ENCODE results near the gene OR10AD1. TPM values are rescaled to one million over a fixed set of nuclear protein-coding genes. Genes with fewer than 3 reads are reported as not detected.

OR10AD1 gene
- total RNA-seq, 2 experiments from 2014 or later, result not detected

DNA sequence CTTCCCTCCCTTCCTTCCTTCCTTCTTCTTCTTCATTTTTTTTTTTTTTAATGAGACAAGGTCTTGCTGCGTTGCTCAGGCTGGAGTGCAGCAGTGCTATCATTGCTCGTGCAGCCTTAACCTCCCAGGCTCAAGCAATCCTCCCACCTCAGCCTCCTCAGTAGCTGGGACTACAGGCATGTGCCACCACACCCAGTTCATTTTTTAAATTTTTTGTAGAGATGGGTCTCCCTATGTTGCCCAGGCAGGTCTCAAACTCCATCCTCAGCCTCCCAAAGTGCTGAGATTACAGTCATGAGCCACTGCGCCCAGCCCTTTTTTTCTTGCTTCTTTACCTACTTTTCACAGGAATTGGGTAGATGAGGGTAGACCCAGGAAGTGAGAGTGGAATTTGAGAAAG lies 1.6 kb downstream of the OR10AD1 start:
- Mint-ChIP-seq H3K9me3 (peaks cover 30% of the 10 kb centered on the region), H3K4me3 (no peak overlapping the region)
- POLR2A ChIA-PET, result no interaction called here

DNA sequence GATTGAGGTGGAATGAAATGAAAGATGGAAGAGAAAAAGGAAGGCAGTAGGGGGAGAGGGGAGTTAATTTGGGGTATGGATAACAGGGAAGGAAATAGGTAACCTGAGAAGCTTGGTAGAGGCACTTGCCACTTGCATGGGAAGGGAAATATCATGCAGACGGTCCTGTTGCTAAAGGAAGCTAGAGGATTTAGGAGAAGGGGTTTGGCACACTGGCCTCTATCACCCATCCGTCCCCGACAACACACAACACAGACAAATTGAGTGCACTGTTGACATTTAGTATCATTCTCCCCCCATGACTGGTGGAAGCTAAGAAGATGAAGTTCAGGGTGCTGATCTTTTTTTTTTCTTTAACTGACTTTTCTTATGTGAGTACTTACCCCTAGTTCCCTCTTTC lies 2.0 kb downstream of the OR10AD1 start:
- ChIA-PET POLR2A (no interaction called here), CTCF (interaction anchor here (4.9 to 6.4 kb wide), 2 partner anchors 13 to 418 kb away, joined by 39 to 65 read pairs; no protein-coding TSS in a partner anchor)
- H3K4me1 Mint-ChIP-seq (ENCODE audit: low read depth), result peaks cover 31% of the 10 kb centered on the region
- H3K27me3 Mint-ChIP-seq, result no peaks in the 10 kb centered on the region
- H3K9me3 Mint-ChIP-seq, result peaks cover 26% of the 10 kb centered on the region
- no peak overlapping the region for H3K27ac Mint-ChIP-seq
- no peak for DNase-seq
- intact Hi-C loops (cut with micrococcal nuclease), result no loop called here
- no peak overlapping the region for H3K4me3 Mint-ChIP-seq
- H3K36me3 Mint-ChIP-seq, result peaks cover 46% of the 10 kb centered on the region

More for the DNA sequence above, 1.6 kb downstream of the OR10AD1 start:
- CTCF ChIA-PET, result interaction anchor here (4.9 to 6.4 kb wide), 2 partner anchors 13 to 417 kb away, joined by 39 to 65 read pairs; no protein-coding TSS in a partner anchor
- no peak for DNase-seq
- H3K36me3 Mint-ChIP-seq, result peaks cover 49% of the 10 kb centered on the region
- peaks cover 30% of the 10 kb centered on the region for H3K4me1 Mint-ChIP-seq (ENCODE audit: low read depth)
- intact Hi-C loops (cut with micrococcal nuclease), result no loop called here
- H3K27ac Mint-ChIP-seq, result no peak overlapping the region
- H3K27me3 Mint-ChIP-seq, result no peaks in the 10 kb centered on the region

DNA sequence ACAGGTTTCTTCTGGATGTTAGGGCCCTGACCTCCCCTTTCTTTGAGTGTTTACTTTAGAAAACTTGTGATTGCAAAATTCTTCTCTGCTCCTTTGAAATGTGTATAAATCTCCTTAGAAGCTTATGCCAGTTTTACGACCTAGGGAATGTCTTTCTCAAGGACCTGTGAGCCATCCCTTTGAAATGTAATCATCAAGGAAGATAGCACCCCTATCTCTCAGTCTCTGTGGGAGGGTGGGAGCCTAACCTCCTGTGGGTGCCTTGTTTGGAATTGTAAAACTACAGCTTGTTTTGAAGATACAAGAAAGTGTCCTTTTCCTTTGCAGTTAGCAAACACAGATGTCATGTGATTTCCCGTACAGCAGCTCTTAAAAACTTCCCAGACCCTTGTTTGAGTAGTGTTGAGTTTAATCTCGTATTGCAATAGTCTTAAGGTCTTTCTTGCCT lies 3.3 kb downstream of the OR10AD1 start:
- DNase-seq, result no peak
- POLR2A ChIA-PET, result interaction anchor here (3.0 kb wide), 1 partner anchor 42 kb away, joined by 13 read pairs; the partner anchor contains the start of gene ASB8
- peaks cover 21% of the 10 kb centered on the region for H3K9me3 Mint-ChIP-seq
- H3K36me3 Mint-ChIP-seq, result peaks cover 38% of the 10 kb centered on the region
- CTCF ChIA-PET, result interaction anchor here (0.6 to 6.4 kb wide), 7 partner anchors 12 to 419 kb away, joined by 3 to 65 read pairs (median 7); partner anchors contain the start of genes ASB8 and CCDC184
- H3K4me3 Mint-ChIP-seq, result peak overlapping the region; percentile 86
- peaks cover 31% of the 10 kb centered on the region for H3K4me1 Mint-ChIP-seq (ENCODE audit: low read depth)
- H3K27ac Mint-ChIP-seq, result peak overlapping the region; percentile 99
- intact Hi-C loops (cut with micrococcal nuclease), result loop anchor here (2.0 to 5.0 kb wide), 4 partner anchors 151 to 1827 kb away; partner anchors contain the start of genes CCNT1, SLC38A2 and ZNF641
- H3K27me3 Mint-ChIP-seq, result no peaks in the 10 kb centered on the region

GRCh38 chr12:48198985-48199384 lies 4.1 kb downstream of the OR10AD1 start:
- DNase-seq, result no peak
- intact Hi-C loops (cut with micrococcal nuclease), result loop anchor here (1.0 to 5.0 kb wide), 8 partner anchors 16 to 1827 kb away; partner anchors contain the start of genes ASB8, CCDC184, CCNT1 and KANSL2
- H3K27me3 Mint-ChIP-seq, result peaks cover 2% of the 10 kb centered on the region
- CTCF ChIA-PET, result interaction anchor here (0.6 to 6.4 kb wide), 8 partner anchors 11 to 1160 kb away, joined by 3 to 65 read pairs (median 6); partner anchors contain the start of genes ASB8 and CCDC184
- peaks cover 31% of the 10 kb centered on the region for H3K36me3 Mint-ChIP-seq
- peak overlapping the region; percentile 86 for H3K4me3 Mint-ChIP-seq
- peak overlapping the region; percentile 99 for H3K27ac Mint-ChIP-seq
- H3K4me1 Mint-ChIP-seq (ENCODE audit: low read depth), result peaks cover 31% of the 10 kb centered on the region
- POLR2A ChIA-PET, result interaction anchor here (0.7 to 3.0 kb wide), 8 partner anchors 10 to 294 kb away, joined by 3 to 13 read pairs (median 3); partner anchors contain the start of genes ASB8 and CCDC184
- H3K9me3 Mint-ChIP-seq, result peaks cover 14% of the 10 kb centered on the region

DNA sequence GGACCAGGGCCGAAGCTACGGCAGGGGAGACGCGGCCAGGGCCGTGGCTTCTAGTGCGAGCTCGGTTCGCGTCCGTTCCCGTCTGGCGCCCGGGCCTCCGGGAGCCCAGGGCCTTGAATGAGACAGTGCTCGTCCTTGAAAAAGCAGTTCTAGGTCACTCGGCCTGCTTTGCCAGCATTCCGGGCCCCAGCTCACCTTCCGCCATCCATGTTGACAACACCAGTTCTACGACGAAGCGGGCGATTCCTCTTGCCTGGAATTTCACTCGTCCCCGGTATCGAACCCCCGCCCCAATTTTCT lies 4.5 kb downstream of the OR10AD1 start:
- Mint-ChIP-seq H3K9me3 (peaks cover 11% of the 10 kb centered on the region), H3K4me3 (peak overlapping the region; percentile 86), H3K4me1 (ENCODE audit: low read depth) (peaks cover 31% of the 10 kb centered on the region), H3K27ac (peak overlapping the region; percentile 99), H3K27me3 (peaks cover 4% of the 10 kb centered on the region), H3K36me3 (peaks cover 28% of the 10 kb centered on the region)
- ChIA-PET CTCF (interaction anchor here (0.6 to 6.4 kb wide), 11 partner anchors 11 to 1160 kb away, joined by 3 to 65 read pairs (median 4); partner anchors contain the start of genes ASB8 and CCDC184), POLR2A (interaction anchor here (0.6 to 3.0 kb wide), 9 partner anchors 10 to 293 kb away, joined by 3 to 13 read pairs (median 3); partner anchors contain the start of genes ASB8 and CCDC184)
- DNase-seq, result peak; percentile 44
- intact Hi-C loops (cut with micrococcal nuclease), result loop anchor here (1.0 to 5.0 kb wide), 8 partner anchors 15 to 1826 kb away; partner anchors contain the start of genes ASB8, CCDC184, CCNT1 and KANSL2

DNA sequence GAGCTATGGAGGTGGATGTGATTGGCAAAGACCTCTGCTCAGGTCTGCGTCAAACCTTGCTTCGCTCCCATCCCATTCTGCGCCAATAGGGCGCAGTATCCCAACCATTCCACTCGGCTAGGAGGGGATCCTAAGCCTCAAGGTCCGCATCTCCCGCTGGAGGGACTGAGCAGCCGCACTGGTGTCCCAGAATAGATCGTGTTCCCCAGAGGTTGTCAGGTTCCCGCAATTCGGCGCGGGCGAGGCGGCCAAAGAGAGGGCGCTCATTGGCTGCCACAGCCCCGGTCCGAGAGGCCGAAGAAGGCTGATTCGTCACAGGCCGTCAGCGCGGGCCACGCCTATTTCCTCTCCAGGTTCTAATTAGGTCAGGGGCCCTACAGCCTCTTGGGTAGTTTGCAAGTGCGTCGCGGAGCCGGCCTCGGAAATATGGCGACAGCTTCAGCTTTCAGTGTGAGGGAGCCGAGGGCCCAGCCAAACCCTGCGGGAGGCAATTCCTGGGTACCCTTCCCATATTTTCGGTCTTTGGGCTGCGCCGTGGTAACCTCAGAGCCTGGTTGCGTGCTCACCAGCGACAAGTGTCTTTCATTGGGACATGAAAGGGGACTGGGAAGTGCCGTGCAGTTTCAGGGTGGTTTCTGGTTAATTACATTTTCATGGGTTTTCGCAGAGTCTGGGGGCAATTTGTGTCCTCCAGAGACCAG lies 5.0 kb downstream of the OR10AD1 start:
- H3K27me3 Mint-ChIP-seq, result peaks cover 5% of the 10 kb centered on the region
- ChIA-PET POLR2A (interaction anchor here (0.6 to 3.0 kb wide), 11 partner anchors 9 to 293 kb away, joined by 3 to 13 read pairs (median 3); partner anchors contain the start of genes ASB8, CCDC184 and SENP1), CTCF (interaction anchor here (0.6 to 6.4 kb wide), 20 partner anchors 10 to 1161 kb away, joined by 3 to 65 read pairs (median 4); partner anchors contain the start of genes ASB8 and CCDC184)
- peaks cover 23% of the 10 kb centered on the region for H3K36me3 Mint-ChIP-seq
- H3K4me1 Mint-ChIP-seq (ENCODE audit: low read depth), result peaks cover 31% of the 10 kb centered on the region
- peak overlapping the region; percentile 86 for H3K4me3 Mint-ChIP-seq
- peak overlapping the region; percentile 99 for H3K27ac Mint-ChIP-seq
- peaks cover 6% of the 10 kb centered on the region for H3K9me3 Mint-ChIP-seq
- intact Hi-C loops (cut with micrococcal nuclease), result loop anchor here (1.0 to 5.0 kb wide), 8 partner anchors 15 to 1826 kb away; partner anchors contain the start of genes ASB8, CCDC184, CCNT1 and KANSL2
- DNase-seq, result peak; percentile 97

GRCh38 chr12:48197549-48197970 lies 5.5 kb downstream of the OR10AD1 start:
- ChIA-PET CTCF (interaction anchor here (0.6 to 6.4 kb wide), 20 partner anchors 9 to 421 kb away, joined by 3 to 65 read pairs (median 4); partner anchors contain the start of genes CCDC184 and TMEM106C), POLR2A (interaction anchor here (0.7 to 3.0 kb wide), 6 partner anchors 8 to 140 kb away, joined by 3 to 13 read pairs (median 5); partner anchors contain the start of genes ASB8, CCDC184 and SENP1)
- no peaks in the 10 kb centered on the region for H3K9me3 Mint-ChIP-seq
- intact Hi-C loops (cut with micrococcal nuclease), result loop anchor here (5.0 kb wide), 3 partner anchors 420 to 1825 kb away; partner anchors contain the start of genes CCNT1 and SLC38A2
- H3K27ac Mint-ChIP-seq, result peak overlapping the region; percentile 99
- H3K4me3 Mint-ChIP-seq, result peak overlapping the region; percentile 86
- no peak for DNase-seq
- peaks cover 31% of the 10 kb centered on the region for H3K4me1 Mint-ChIP-seq (ENCODE audit: low read depth)
- peaks cover 18% of the 10 kb centered on the region for H3K36me3 Mint-ChIP-seq
- H3K27me3 Mint-ChIP-seq, result peaks cover 5% of the 10 kb centered on the region

DNA sequence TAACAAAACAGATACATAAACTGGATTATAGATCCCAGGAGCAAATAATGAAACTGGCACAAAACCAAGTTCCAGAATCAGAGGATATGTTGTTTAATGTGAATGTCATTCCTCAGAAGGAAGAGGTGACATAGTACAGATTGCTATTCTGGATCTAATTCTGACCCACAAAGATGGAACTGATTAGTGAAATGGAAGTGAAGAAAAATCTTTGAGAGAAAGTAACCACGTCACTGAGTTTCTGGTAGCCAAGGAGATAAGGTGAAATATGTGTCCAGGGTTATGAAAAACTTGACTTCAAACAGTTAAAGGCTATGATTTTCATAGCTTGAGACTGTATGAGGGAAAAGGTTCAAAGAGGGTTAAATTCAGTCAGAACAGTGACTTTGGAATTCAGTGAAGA lies 8.3 kb downstream of the OR10AD1 start:
- Mint-ChIP-seq H3K27me3 (peaks cover 7% of the 10 kb centered on the region), H3K4me3 (no peak overlapping the region), H3K9me3 (no peaks in the 10 kb centered on the region), H3K4me1 (ENCODE audit: low read depth) (peaks cover 15% of the 10 kb centered on the region), H3K36me3 (peaks cover 3% of the 10 kb centered on the region), H3K27ac (no peak overlapping the region)
- intact Hi-C loops (cut with micrococcal nuclease), result loop anchor here (5.0 kb wide), 3 partner anchors 423 to 1822 kb away; partner anchors contain the start of genes CCNT1 and SLC38A2
- DNase-seq, result no peak
- ChIA-PET CTCF (interaction anchor here (0.8 to 1.4 kb wide), 3 partner anchors 8 to 232 kb away, joined by 4 to 5 read pairs (median 4); partner anchors contain the start of genes CCDC184 and TMEM106C), POLR2A (no interaction called here)

- DNase-seq, result no peak
- intact Hi-C loops (cut with micrococcal nuclease), result no loop called here
- H3K27me3 Mint-ChIP-seq, result peaks cover 7% of the 10 kb centered on the region
- CTCF ChIA-PET, result interaction anchor here (1.4 kb wide), 3 partner anchors 11 to 424 kb away, joined by 4 to 5 read pairs (median 4); partner anchors contain the start of gene CCDC184
- POLR2A ChIA-PET, result interaction anchor here (1.4 kb wide), 1 partner anchor 11 kb away, joined by 4 read pairs; the partner anchor contains the start of gene CCDC184
- no peak overlapping the region for H3K27ac Mint-ChIP-seq
- no peaks in the 10 kb centered on the region for H3K9me3 Mint-ChIP-seq
- peaks cover 11% of the 10 kb centered on the region for H3K4me1 Mint-ChIP-seq (ENCODE audit: low read depth)
- H3K4me3 Mint-ChIP-seq, result no peak overlapping the region
- H3K36me3 Mint-ChIP-seq, result peaks cover 3% of the 10 kb centered on the region
Observed at GRCh38 chr12:48193623-48194022, 9.5 kb downstream of the OR10AD1 start.

DNA sequence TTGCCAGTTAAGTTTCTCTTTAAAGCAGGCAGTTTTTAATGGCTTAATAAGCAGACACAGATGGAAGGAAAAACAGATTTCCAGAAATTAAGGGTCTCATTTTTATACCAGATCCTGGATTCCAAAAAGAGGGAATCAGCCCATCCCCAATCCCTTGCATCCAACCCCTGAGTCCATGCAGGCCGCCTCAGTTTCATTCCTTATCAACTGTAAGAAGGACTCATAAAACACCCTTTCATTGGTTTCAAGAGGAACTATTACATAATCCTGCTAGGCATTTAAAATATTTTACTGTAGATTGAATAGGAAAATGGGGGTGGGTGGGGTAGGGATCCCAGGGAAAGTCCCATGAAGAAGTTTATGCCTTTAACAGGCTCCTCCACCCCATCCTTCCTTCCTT lies 10.2 kb downstream of the OR10AD1 start:
- ChIA-PET POLR2A (interaction anchor here (1.4 kb wide), 1 partner anchor 10 kb away, joined by 4 read pairs; the partner anchor contains the start of gene CCDC184), CTCF (interaction anchor here (1.4 kb wide), 2 partner anchors 10 to 425 kb away, joined by 4 to 5 read pairs; partner anchors contain the start of gene CCDC184)
- H3K9me3 Mint-ChIP-seq, result no peaks in the 10 kb centered on the region
- no peak for DNase-seq
- peaks cover 7% of the 10 kb centered on the region for H3K27me3 Mint-ChIP-seq
- H3K4me1 Mint-ChIP-seq (ENCODE audit: low read depth), result peaks cover 11% of the 10 kb centered on the region
- H3K4me3 Mint-ChIP-seq, result no peak overlapping the region
- H3K36me3 Mint-ChIP-seq, result no peaks in the 10 kb centered on the region
- H3K27ac Mint-ChIP-seq, result no peak overlapping the region
- intact Hi-C loops (cut with micrococcal nuclease), result no loop called here

- Mint-ChIP-seq H3K27me3 (peaks cover 12% of the 10 kb centered on the region), H3K4me3 (no peak overlapping the region), H3K9me3 (no peaks in the 10 kb centered on the region), H3K27ac (no peak overlapping the region), H3K4me1 (ENCODE audit: low read depth) (peaks cover 3% of the 10 kb centered on the region), H3K36me3 (no peaks in the 10 kb centered on the region)
- intact Hi-C loops (cut with micrococcal nuclease), result no loop called here
- POLR2A ChIA-PET, result no interaction called here
- CTCF ChIA-PET, result no interaction called here
- no peak for DNase-seq
Observed at GRCh38 chr12:48191096-48191495, 12.0 kb downstream of the OR10AD1 start.
